OCI-LY3 (cell line): ENCODE measurements around the gene SGPP2.

Experiments used
- CTCF ChIP-seq: fragments of 200-600, 300-600 bp; sonication (generic); IDR thresholded peaks from 2 replicates; pipeline ENCODE4 v1.5.1; 2014; ENCODE audit warnings: antibody characterized with exemption, low read length, low read depth
- EZH2phosphoT487 ChIP-seq: fragments of 200-600 bp; shearing (Covaris generic); IDR thresholded peaks from 2 replicates; pipeline ENCODE4 v1.6.1; 2018; ENCODE audit warnings: antibody characterized with exemption, mixed run types, low read depth

- TF ChIP-seq CTCF = no peak
- no peak for TF ChIP-seq EZH2phosphoT487
These were observed 15.7 kb upstream of the SGPP2 start for GRCh38 chr2:222408684-222409083.
